Skeletal muscle tissue (tissue), 4 donors: ENCODE data around the gene EXOC6. TPM values are rescaled to one million over a fixed set of nuclear protein-coding genes. Genes with fewer than 3 reads are reported as not detected.

Experiments used
- H3K27ac ChIP-seq: one replicate; pipeline ENCODE4 v1.7.0; 2013; ENCODE audit warnings: mild to moderate bottlenecking, low read depth, low read length, inconsistent platforms
- H3K27me3 ChIP-seq, 3 donors: one replicate each; pipeline ENCODE4 v1.7.0; 2013; ENCODE audit warnings: low read length in 3 of 3; ENCODE audit not compliant: control insufficient read depth in 3 of 3, insufficient read depth in 3 of 3
- H3K36me3 ChIP-seq, 3 donors: one replicate each; pipeline ENCODE4 v1.7.0; 2013; ENCODE audit warnings: low read length in 3 of 3; ENCODE audit not compliant: control insufficient read depth in 3 of 3, insufficient read depth in 3 of 3
- H3K4me1 ChIP-seq, 3 donors: one replicate each; pipeline ENCODE4 v1.7.0; 2013; ENCODE audit warnings: low read length in 3 of 3, mild to moderate bottlenecking in 3 of 3; ENCODE audit not compliant: control insufficient read depth in 3 of 3, insufficient read depth in 3 of 3
- H3K4me3 ChIP-seq, 3 donors: one replicate each; pipeline ENCODE4 v1.7.0; 2013; ENCODE audit warnings: low read length in 3 of 3
- H3K9ac ChIP-seq, 3 donors: one replicate each; pipeline ENCODE4 v1.7.0; 2013; ENCODE audit warnings: low read length in 3 of 3, mild to moderate bottlenecking in 3 of 3, moderate library complexity in 2 of 3, low read depth in 1 of 3
- H3K9me3 ChIP-seq, 3 donors: one replicate each; pipeline ENCODE4 v1.7.0; 2013; ENCODE audit warnings: low read length in 3 of 3; ENCODE audit not compliant: control insufficient read depth in 3 of 3
- total RNA-seq: library from RNA; depleted of rRNA; stranded (reverse); fragments of >200 nt; gene quantifications from one replicate; pipeline ENCODE4 v1.2.3, GENCODE V29; 2014
- donor health status: Osteomylitis.

EXOC6 gene, protein sequence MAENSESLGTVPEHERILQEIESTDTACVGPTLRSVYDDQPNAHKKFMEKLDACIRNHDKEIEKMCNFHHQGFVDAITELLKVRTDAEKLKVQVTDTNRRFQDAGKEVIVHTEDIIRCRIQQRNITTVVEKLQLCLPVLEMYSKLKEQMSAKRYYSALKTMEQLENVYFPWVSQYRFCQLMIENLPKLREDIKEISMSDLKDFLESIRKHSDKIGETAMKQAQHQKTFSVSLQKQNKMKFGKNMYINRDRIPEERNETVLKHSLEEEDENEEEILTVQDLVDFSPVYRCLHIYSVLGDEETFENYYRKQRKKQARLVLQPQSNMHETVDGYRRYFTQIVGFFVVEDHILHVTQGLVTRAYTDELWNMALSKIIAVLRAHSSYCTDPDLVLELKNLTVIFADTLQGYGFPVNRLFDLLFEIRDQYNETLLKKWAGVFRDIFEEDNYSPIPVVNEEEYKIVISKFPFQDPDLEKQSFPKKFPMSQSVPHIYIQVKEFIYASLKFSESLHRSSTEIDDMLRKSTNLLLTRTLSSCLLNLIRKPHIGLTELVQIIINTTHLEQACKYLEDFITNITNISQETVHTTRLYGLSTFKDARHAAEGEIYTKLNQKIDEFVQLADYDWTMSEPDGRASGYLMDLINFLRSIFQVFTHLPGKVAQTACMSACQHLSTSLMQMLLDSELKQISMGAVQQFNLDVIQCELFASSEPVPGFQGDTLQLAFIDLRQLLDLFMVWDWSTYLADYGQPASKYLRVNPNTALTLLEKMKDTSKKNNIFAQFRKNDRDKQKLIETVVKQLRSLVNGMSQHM
- total RNA-seq, result 54.8 TPM

GRCh38 chr10:92848441-92849233 lies at the start of gene EXOC6:
EXOC6 (plus strand) TSS chr10:92848520; CDS start chr10:92848534, 14 bp downstream.
- no peaks in the 10 kb centered on the region for H3K9me3 ChIP-seq
- peak within 1 kb of the TSS; percentile 76 to 84 (median 78) for H3K4me3 ChIP-seq
- peaks cover 10 to 12% (median 11%) of the 10 kb centered on the region in 3 donors for H3K4me1 ChIP-seq
- H3K9ac ChIP-seq, result peak within 1 kb of the TSS; percentile 73 to 88 (median 85)
- no peaks in the 10 kb centered on the region for H3K27me3 ChIP-seq
- H3K27ac ChIP-seq, result peak within 1 kb of the TSS; percentile 67
- no peaks in the 10 kb centered on the region for H3K36me3 ChIP-seq

DNA sequence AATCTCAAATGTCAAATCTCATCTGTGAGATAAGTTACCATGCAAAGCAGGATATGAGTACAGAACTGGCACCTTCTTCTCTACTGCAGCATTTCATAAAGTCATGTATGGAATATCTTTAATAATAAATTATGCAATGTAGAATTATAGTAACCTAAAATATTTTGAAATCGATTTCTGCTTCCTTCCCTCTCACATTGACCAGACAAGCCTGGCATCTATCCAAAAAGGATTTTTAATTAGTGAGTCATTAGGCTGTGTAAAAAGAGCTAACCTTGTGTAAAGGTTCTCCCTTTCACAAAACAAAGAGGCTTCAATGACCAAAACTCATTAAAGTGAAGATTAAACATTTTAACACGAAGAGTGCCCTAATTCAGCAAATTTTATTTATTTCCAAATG lies 48.8 kb upstream of the EXOC6 start:
- H3K4me1 ChIP-seq, result no peaks in the 10 kb centered on the region
- H3K27ac ChIP-seq, result no peak overlapping the region
- no peaks in the 10 kb centered on the region for H3K9me3 ChIP-seq
- H3K36me3 ChIP-seq, result no peaks in the 10 kb centered on the region
- no peak overlapping the region for H3K4me3 ChIP-seq
- H3K9ac ChIP-seq, result no peak overlapping the region
- H3K27me3 ChIP-seq, result no peaks in the 10 kb centered on the region

GRCh38 chr10:92800134-92800733 lies 48.1 kb upstream of the EXOC6 start:
- Histone ChIP-seq H3K4me1 (no peaks in the 10 kb centered on the region), H3K36me3 (no peaks in the 10 kb centered on the region), H3K4me3 (no peak overlapping the region), H3K27ac (no peak overlapping the region), H3K9ac (no peak overlapping the region), H3K27me3 (no peaks in the 10 kb centered on the region), H3K9me3 (no peaks in the 10 kb centered on the region)

DNA sequence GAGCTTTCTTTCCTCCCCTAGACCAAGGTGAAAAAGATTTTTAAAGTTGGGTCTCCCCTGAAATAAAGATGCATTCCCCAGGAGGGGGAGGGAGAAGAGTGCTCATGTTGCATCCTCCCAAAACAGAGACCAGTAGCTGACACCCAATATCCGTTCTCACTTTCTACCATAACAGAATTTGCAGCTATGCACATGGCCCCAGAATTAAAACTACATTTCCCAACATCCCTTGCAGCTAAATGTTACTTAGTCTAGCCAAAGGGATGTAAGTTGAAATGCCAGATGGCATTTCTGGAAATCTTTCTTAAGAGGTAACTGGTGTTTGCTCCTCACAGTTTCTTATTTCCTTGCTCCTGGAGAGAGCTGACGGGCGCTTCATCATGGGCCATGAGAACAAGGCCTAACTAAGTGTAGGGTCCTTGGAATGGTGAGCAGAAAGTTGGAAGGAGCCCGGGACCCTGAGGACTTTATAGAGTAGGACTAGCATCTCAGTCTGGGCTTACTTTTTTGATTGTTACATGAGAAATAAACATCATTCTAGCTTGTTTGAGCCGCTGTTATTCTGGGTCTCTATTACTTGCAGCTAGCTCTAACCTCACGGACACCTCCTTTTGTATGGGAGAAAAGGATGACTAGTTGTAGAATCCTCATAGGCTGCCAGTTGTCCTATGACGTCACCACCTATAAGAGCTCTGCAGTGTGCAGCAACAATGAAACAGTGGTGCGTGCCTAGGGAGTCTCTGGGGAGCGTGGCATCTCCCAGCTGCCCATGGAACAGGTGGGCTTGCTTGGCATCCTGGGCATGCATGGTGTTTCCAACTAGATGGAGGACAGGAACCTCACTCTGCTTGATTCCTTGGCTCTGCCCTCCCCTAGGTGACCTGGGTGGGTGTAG lies 46.1 kb upstream of the EXOC6 start:
- Histone ChIP-seq H3K27me3 (no peaks in the 10 kb centered on the region), H3K4me1 (no peaks in the 10 kb centered on the region), H3K4me3 (no peak overlapping the region), H3K9ac (no peak overlapping the region), H3K27ac (no peak overlapping the region), H3K36me3 (no peaks in the 10 kb centered on the region), H3K9me3 (no peaks in the 10 kb centered on the region)

- Histone ChIP-seq H3K4me1 (no peaks in the 10 kb centered on the region), H3K27me3 (peaks cover 0 to 3% (median 0%) of the 10 kb centered on the region in 3 donors), H3K36me3 (no peaks in the 10 kb centered on the region), H3K9me3 (no peaks in the 10 kb centered on the region), H3K4me3 (no peak overlapping the region), H3K9ac (no peak overlapping the region), H3K27ac (no peak overlapping the region)
Measured at GRCh38 chr10:92809840-92810239, 38.5 kb upstream of the EXOC6 start.

GRCh38 chr10:92810934-92811532 lies 37.3 kb upstream of the EXOC6 start:
- Histone ChIP-seq H3K27me3 (peaks cover 0 to 3% (median 0%) of the 10 kb centered on the region in 3 donors), H3K4me3 (no peak overlapping the region), H3K9ac (no peak overlapping the region), H3K4me1 (no peaks in the 10 kb centered on the region), H3K27ac (no peak overlapping the region), H3K36me3 (no peaks in the 10 kb centered on the region), H3K9me3 (no peaks in the 10 kb centered on the region)

DNA sequence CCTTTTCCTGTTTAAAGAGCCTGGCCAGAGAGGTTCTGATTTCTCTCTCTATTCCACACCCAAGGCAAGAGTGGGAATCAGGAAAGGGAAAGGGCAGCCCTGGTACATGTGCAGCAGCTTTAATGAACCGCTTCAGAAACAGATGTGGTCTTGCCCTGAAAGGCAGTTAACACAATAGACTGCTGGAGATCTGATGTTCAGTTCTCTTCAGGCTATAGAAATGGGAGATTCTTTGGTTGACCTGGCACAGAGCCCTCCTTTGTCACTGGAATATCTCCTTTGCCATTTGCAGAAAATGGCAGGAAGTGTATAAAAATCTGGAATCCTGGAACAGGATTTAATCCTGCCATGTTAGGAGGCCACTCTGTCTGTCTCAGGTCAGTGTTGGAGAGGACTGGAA lies 36.3 kb upstream of the EXOC6 start:
- Histone ChIP-seq H3K4me1 (no peaks in the 10 kb centered on the region), H3K36me3 (no peaks in the 10 kb centered on the region), H3K9ac (no peak overlapping the region)

GRCh38 chr10:92813979-92814378 lies 34.3 kb upstream of the EXOC6 start:
- Histone ChIP-seq H3K36me3 (no peaks in the 10 kb centered on the region), H3K9ac (no peak overlapping the region), H3K4me1 (no peaks in the 10 kb centered on the region), H3K9me3 (no peaks in the 10 kb centered on the region), H3K4me3 (no peak overlapping the region), H3K27me3 (peaks cover 0 to 3% (median 0%) of the 10 kb centered on the region in 3 donors), H3K27ac (no peak overlapping the region)

More for the DNA sequence above, 36.3 kb upstream of the EXOC6 start:
- no peak overlapping the region for H3K4me3 ChIP-seq
- no peak overlapping the region for H3K27ac ChIP-seq
- H3K27me3 ChIP-seq, result peaks cover 0 to 3% (median 0%) of the 10 kb centered on the region in 3 donors
- no peaks in the 10 kb centered on the region for H3K9me3 ChIP-seq
